DOHH2 (cell line): Measurements from ENCODE around the gene CLEC10A.

ENCODE experiments used
- CTCF ChIP-seq: fragments of 200-600 bp; sonication (generic); IDR thresholded peaks from one replicate; pipeline ENCODE4 v1.5.1; 2014; ENCODE audit warnings: antibody characterized with exemption, mild to moderate bottlenecking, low read depth, low read length; ENCODE audit not compliant: poor library complexity, severe bottlenecking
- EZH2phosphoT487 ChIP-seq: fragments of 200-600 bp; sonication (generic); IDR thresholded peaks from 2 replicates; pipeline ENCODE4 v1.6.1; 2017; ENCODE audit warnings: borderline replicate concordance, mild to moderate bottlenecking, antibody characterized with exemption, low read length, moderate library complexity, mixed read lengths

GRCh38 chr17:7042501-7043181 is 37.4 kb downstream of the CLEC10A start:
- TF ChIP-seq CTCF (no peak), EZH2phosphoT487 (no peak)
